ENCODE data around the gene TSPAN4. TPM values are rescaled to one million over a fixed set of nuclear protein-coding genes. Genes with fewer than 3 reads are reported as not detected.
A peak's percentile ranks its signal among the peaks of the same experiment; 100 is the strongest.

Gene TSPAN4
- total and polyA plus RNA-seq, 2 of the 13 experiments (the other 11 are each of a cell fraction or from before 2014, with no cell fraction given) = 31.7 to 68.3 TPM

GRCh38 chr11:794766-795633 is 47.7 kb upstream of the TSPAN4 start:
- H3K4me1 ChIP-seq (ENCODE audit: insufficient read depth, low read length) = no peaks in the 10 kb centered on the region

More at GRCh38 chr11:794766-795633, 47.7 kb upstream of the TSPAN4 start:
- TF ChIP-seq BHLHE40 (IDR thresholded peaks at IDR 0.05; ENCODE audit: low read length) (peak; percentile 50; the same call in 1 of the 2 replicates), HCFC1 (IDR thresholded peaks at IDR 0.05; ENCODE audit: low read depth, low read length) (no peak), ZFP91 (CRISPR knock-in tag; IDR thresholded peaks at IDR 0.05; ENCODE audit: borderline replicate concordance) (peak; percentile 92), ZBTB33 (CRISPR knock-in tag; IDR thresholded peaks at IDR 0.05) (0 out of 2 replicates have a peak, but pooled peaks have one; percentile 11), HNRNPLL (IDR thresholded peaks at IDR 0.05; ENCODE audit: low read depth, low read length, poor library complexity, severe bottlenecking) (peak; percentile 11)
- Histone ChIP-seq H4K20me1 (ENCODE audit: insufficient read depth, low read length) (no peaks in the 10 kb centered on the region), H3K9ac (ENCODE audit: insufficient read depth, low read depth, low read length) (peak overlapping the region; percentile 77; the same call in 1 of the 2 replicates), H3K36me3 (replicated peaks in 1 of 2; ENCODE audit: control insufficient read depth in 1 of 2, insufficient read depth in 2 of 2, low read length in 2 of 2) (no peaks in the 10 kb centered on the region; a peak in 1 of 5 replicates), H3K4me3 (replicated peaks in 1 of 3; ENCODE audit: insufficient read depth in 1 of 3, low read depth in 2 of 3, low read length in 3 of 3) (peak overlapping the region; percentile 83 to 97 (median 94); a peak in 5 of 6 replicates), H3K79me2 (ENCODE audit: insufficient read depth, low read length) (peaks cover 4% of the 10 kb centered on the region), H3K27me3 (ENCODE audit: control insufficient read depth in 1 of 2, insufficient read depth in 2 of 2, low read length in 2 of 2) (no peaks in the 10 kb centered on the region; a peak in 1 of 5 replicates), H3K9me3 (ENCODE audit: low read length) (no peaks in the 10 kb centered on the region), H3K4me2 (ENCODE audit: low read depth, low read length) (peak overlapping the region; percentile 93), H3K27ac (ENCODE audit: extremely low read length, insufficient read depth, low read length) (no peak overlapping the region), H2AFZ (ENCODE audit: low read length) (no peak overlapping the region)
- DNase-seq (ENCODE audit: low spot score) (no peak), ATAC-seq (no peak), FAIRE-seq (no peak)
- no TSS peak for BruUV-seq (replicated peaks)
- ChIA-PET POLR2A (interaction anchor here (0.9 to 5.3 kb wide), 8 partner anchors 11 to 897 kb away, joined by 4 to 44 read pairs (median 16); partner anchors contain the start of genes DEAF1, GATD1, PIDD1 and PNPLA2), CTCF (ENCODE audit: low intra/inter-chr PET ratio, low total read pairs) (no interaction called here)
- 85% methylated on average over 30 of the region's 38 CpGs for WGBS (ENCODE audit: low lambda C conversion rate)
- in situ Hi-C loops (cut with HindIII; ENCODE audit: extremely low pct_ligation_motif_present, low pct_unique_long_range_greater_than_20kb) = no loop called here
- intact Hi-C loops (cut with micrococcal nuclease; ENCODE audit: unreplicated experiment) = no loop called here
